Loucy (cell line): ENCODE measurements around the gene RNASE2.
"Not testable (repeated sequence)": the region's sequence is repeated elsewhere in the genome, so short reads cannot be mapped to it uniquely, and the experiment has no call there.

Experiments used
- H2AFZ ChIP-seq: fragments of 200-600 bp; sonication (generic); 2 replicates; pipeline ENCODE4 v1.6.0; 2016; ENCODE audit warnings: antibody characterized with exemption, mild to moderate bottlenecking, low read length, moderate library complexity
- H3F3A ChIP-seq: fragments of 200-600 bp; 2 replicates; pipeline ENCODE4 v1.6.0; 2016; ENCODE audit warnings: antibody characterized with exemption, low read depth, mild to moderate bottlenecking
- H3K27me3 ChIP-seq: fragments of 200-600 bp; sonication (generic); 2 replicates; pipeline ENCODE4 v1.6.1; 2014; ENCODE audit warnings: low read length, mild to moderate bottlenecking; ENCODE audit not compliant: insufficient read depth, poor library complexity, severe bottlenecking
- H3K36me3 ChIP-seq: fragments of 200-600 bp; sonication (generic); 2 replicates; pipeline ENCODE4 v1.6.1; 2016; ENCODE audit warnings: low read length; ENCODE audit not compliant: insufficient read depth
- H3K4me1 ChIP-seq: fragments of 200-600 bp; sonication (generic); 2 replicates; pipeline ENCODE4 v1.5.1; 2014; ENCODE audit warnings: low read length, mild to moderate bottlenecking; ENCODE audit not compliant: insufficient read depth, poor library complexity, severe bottlenecking
- H3K4me2 ChIP-seq: fragments of 200-600 bp; sonication (generic); 2 replicates; pipeline ENCODE4 v1.6.0; 2014; ENCODE audit warnings: antibody characterized with exemption, low read length, low read depth, mild to moderate bottlenecking; ENCODE audit not compliant: poor library complexity, severe bottlenecking
- H3K4me3 ChIP-seq: fragments of 200-600 bp; sonication (generic); 2 replicates; pipeline ENCODE4 v1.5.1; 2014; ENCODE audit warnings: low read length, mild to moderate bottlenecking, mixed read lengths; ENCODE audit not compliant: poor library complexity, severe bottlenecking
- H3K79me2 ChIP-seq: fragments of 200-600 bp; sonication (generic); 2 replicates; pipeline ENCODE4 v1.6.1; 2014; ENCODE audit warnings: low read length; ENCODE audit not compliant: insufficient read depth
- H3K9ac ChIP-seq: fragments of 200-600 bp; sonication (generic); 2 replicates; pipeline ENCODE4 v1.6.0; 2014; ENCODE audit warnings: mild to moderate bottlenecking, low read depth, low read length, moderate library complexity; ENCODE audit not compliant: poor library complexity, severe bottlenecking
- H3K9me2 ChIP-seq: fragments of 200-600 bp; sonication (generic); replicated peaks from 2 replicates; pipeline ENCODE4 v1.6.1; 2016; ENCODE audit warnings: low read depth, low read length, mixed read lengths
- H3K9me3 ChIP-seq: fragments of 200-600 bp; sonication (generic); 2 replicates; pipeline ENCODE4 v1.6.1; 2014; ENCODE audit warnings: mild to moderate bottlenecking, antibody characterized with exemption, low read length, low read depth; ENCODE audit not compliant: insufficient read depth
- H4K20me1 ChIP-seq: fragments of 200-600 bp; sonication (generic); 2 replicates; pipeline ENCODE4 v1.6.0; 2014; ENCODE audit warnings: antibody characterized with exemption, low read length, mild to moderate bottlenecking; ENCODE audit not compliant: insufficient read depth, poor library complexity, severe bottlenecking
- CTCF ChIP-seq: fragments of 200-600 bp; sonication (generic); conservative IDR thresholded peaks from 2 replicates; pipeline ENCODE4 v1.5.1; 2014; ENCODE audit warnings: mild to moderate bottlenecking, antibody characterized with exemption, low read length
- EZH2phosphoT487 ChIP-seq: fragments of 200-600 bp; IDR thresholded peaks from 2 replicates; pipeline ENCODE4 v1.6.1; 2018; ENCODE audit warnings: antibody characterized with exemption, mild to moderate bottlenecking, moderate library complexity, borderline replicate concordance

Gene RNASE2

DNA sequence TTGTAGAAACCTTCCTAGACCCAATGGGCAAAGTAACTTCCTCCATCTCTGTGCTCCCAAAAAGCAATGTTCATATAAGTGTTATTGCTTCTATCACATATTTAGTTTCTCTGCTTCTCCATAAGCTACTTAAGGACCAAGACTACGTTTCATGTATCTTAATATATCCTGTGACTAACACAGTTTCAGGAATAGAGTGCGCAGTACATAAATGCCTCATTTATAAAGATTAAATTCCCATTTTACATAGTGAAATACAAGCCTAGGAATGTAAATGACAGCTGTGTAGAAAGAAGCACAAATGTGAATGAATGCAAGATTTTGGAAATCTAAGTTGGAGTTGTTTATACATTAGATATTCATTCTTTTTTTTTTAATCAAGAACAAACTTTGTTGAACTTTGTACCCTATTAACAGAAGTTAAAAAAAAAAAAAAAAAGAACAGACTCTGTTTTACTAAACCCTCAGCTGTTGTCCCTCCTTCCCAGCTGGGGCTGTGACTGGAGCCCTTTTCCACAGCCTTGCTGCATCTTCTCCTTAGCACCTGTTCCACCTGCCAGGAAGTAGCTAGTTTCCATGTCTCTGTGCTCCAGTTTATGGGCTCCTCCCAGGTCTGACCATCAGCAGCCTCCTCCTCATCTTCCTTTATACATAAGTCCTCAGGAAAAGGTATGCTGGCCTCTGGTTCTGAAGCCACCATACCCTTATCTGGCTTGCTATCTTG lies 27.5 kb downstream of the RNASE2 start:
- Histone ChIP-seq H3K9ac (no peak overlapping the region), H3K4me1 (no peaks in the 10 kb centered on the region), H3K79me2 (no peaks in the 10 kb centered on the region), H4K20me1 (no peaks in the 10 kb centered on the region), H3K9me2 (no peaks in the 10 kb centered on the region), H3K9me3 (no peaks in the 10 kb centered on the region), H3K4me3 (no peak overlapping the region), H3K4me2 (no peak overlapping the region), H2AFZ (0 out of 2 replicates have a peak overlapping the region, but pooled peaks have one; percentile 9), H3K27me3 (no peaks in the 10 kb centered on the region), H3K36me3 (no peaks in the 10 kb centered on the region), H3F3A (no peaks in the 10 kb centered on the region)
- TF ChIP-seq EZH2phosphoT487 = no peak
- no peak for TF ChIP-seq CTCF

- H3K79me2 ChIP-seq, H3K4me3 ChIP-seq, H4K20me1 ChIP-seq, H2AFZ ChIP-seq, H3K27me3 ChIP-seq, H3K9me3 ChIP-seq, H3K4me2 ChIP-seq, H3K9ac ChIP-seq, H3K36me3 ChIP-seq, H3K9me2 ChIP-seq, H3F3A ChIP-seq: not testable (repeated sequence)
- peaks cover 10% of the 10 kb centered on the region for H3K4me1 ChIP-seq
These were observed 30.4 kb downstream of the RNASE2 start for GRCh38 chr14:20985650-20986049.

DNA sequence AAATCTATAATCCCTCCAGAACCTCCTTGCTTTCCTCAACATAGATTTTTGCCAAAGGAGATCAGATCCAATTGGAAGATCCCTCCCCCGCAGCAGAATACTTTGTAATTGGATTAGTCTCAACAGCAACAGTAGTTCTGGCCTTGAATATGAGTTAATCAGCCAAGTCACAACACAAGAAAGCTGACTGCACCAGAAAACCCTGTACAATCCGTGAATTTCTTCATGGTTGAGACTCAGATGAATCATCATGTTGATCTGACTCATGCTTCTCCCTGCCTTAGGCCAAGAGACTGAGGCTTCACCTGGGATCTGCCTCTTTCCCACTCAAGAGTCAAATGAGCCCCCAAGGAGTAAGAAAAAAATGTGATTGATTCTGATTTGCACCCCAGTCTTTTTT lies 31.5 kb downstream of the RNASE2 start:
- H3K9ac ChIP-seq = no peak overlapping the region
- no peaks in the 10 kb centered on the region for H3K27me3 ChIP-seq
- no peaks in the 10 kb centered on the region for H3K9me2 ChIP-seq
- TF ChIP-seq CTCF (no peak), EZH2phosphoT487 (no peak)
- H3K79me2 ChIP-seq = peaks cover 20% of the 10 kb centered on the region
- no peak overlapping the region for H2AFZ ChIP-seq
- peaks cover 18% of the 10 kb centered on the region for H3K4me1 ChIP-seq
- peaks cover 7% of the 10 kb centered on the region for H4K20me1 ChIP-seq
- H3F3A ChIP-seq = no peaks in the 10 kb centered on the region
- no peaks in the 10 kb centered on the region for H3K36me3 ChIP-seq
- H3K9me3 ChIP-seq = no peaks in the 10 kb centered on the region
- H3K4me3 ChIP-seq = no peak overlapping the region
- no peak overlapping the region for H3K4me2 ChIP-seq
